Tibial nerve (tissue), 4 donors: Measurements from ENCODE around the gene PANX1.

ENCODE experiments used
- CTCF ChIP-seq, 5 experiments: fragments of 200-600 bp in 3 of 5; fragments of 450-650 bp in 2 of 5; sonication (generic) in 3 of 5; IDR thresholded peaks; one replicate each; pipeline ENCODE4 v1.5.1; 2016 to 2019; ENCODE audit warnings: antibody characterized with exemption in 5 of 5, mild to moderate bottlenecking in 3 of 5, moderate library complexity in 2 of 5
- EP300 ChIP-seq, 2 donors: sonication (generic); formaldehyde crosslinking; IDR thresholded peaks; one replicate each; pipeline ENCODE4 v1.6.1; 2017; ENCODE audit warnings: antibody characterized with exemption in 2 of 2, mild to moderate bottlenecking in 1 of 2

DNA sequence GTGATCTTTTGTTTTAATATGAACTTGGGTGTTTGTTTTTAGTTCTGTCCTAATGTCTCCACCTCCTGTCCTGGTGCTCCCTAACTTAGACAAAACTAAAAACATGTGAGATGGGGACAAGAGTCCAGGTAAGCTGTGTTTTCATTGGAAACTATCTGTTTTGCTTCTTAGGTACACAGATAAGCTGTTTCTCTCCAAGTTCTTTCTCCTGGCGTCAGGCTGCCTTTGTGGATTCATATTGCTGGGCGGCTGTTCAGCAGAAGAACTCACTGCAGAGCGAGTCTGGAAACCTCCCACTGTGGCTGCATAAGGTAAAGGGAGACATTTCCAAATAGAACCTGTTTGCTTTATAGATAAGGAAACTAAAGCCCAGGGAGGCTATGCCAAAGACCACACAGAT, 24.7 kb downstream of the PANX1 start:
- TF ChIP-seq CTCF (IDR thresholded peaks at IDR 0.05) = no peak
- no peak for TF ChIP-seq EP300 (IDR thresholded peaks at IDR 0.05)
